HCT116 (cell line): ENCODE data around the gene RPS15A. TPM values are rescaled to one million over a fixed set of nuclear protein-coding genes. Genes with fewer than 3 reads are reported as not detected.

ENCODE experiments used
- ATAC-seq: fragments of 200-7000 bp; cut with Tn5 transposase; 2 replicates; pipeline ENCODE4 v1.9.1; 2020; ENCODE audit warnings: mild to moderate bottlenecking, moderate library complexity
- BruUV-seq: library from RNA; stranded (reverse); fragments of 400-500 nt; replicated peaks from 2 replicates; lab custom pipeline; 2021; lab: Mats Ljungman, UMichigan
- CTCF ChIA-PET: fragments of 300-600 bp; sonication (Branson Sonifier 250); formaldehyde crosslinking; loops from one replicate; lab custom pipeline; 2021; ENCODE audit warnings: antibody characterized with exemption; lab: Charles Lee
- POLR2A ChIA-PET: fragments of 300-600, 350-600 bp; sonication (Branson Sonifier 250); formaldehyde crosslinking; loops from one replicate; lab custom pipeline; 2021; ENCODE audit warnings: antibody characterized with exemption; lab: Charles Lee
- RAD21 ChIA-PET, 2 experiments: fragments of 300-600 bp; sonication (Branson Sonifier 250); formaldehyde crosslinking; loops; one replicate each; lab custom pipeline; 2023; ENCODE audit warnings: low total read pairs in 2 of 2; ENCODE audit not compliant: uncharacterized antibody in 2 of 2, unreplicated experiment in 2 of 2, low non-redundant PET in 1 of 2; lab: Charles Lee
- DNase-seq: peaks from one replicate; pipeline ENCODE4 v3.0.0-alpha.2; 2010; ENCODE audit warnings: low read depth, low spot score
- H2AFZ ChIP-seq: fragments of 200-600 bp; shearing (Covaris generic), sonication (generic); 2 replicates; pipeline ENCODE4 v1.6.1; 2017; ENCODE audit warnings: low read depth, mixed run types, mixed read lengths, antibody characterized with exemption, low read length; ENCODE audit not compliant: poor library complexity, severe bottlenecking
- H3K27ac ChIP-seq: 2 replicates; pipeline ENCODE4 v1.5.1; 2012; ENCODE audit warnings: low read depth, low read length
- H3K27me3 ChIP-seq: fragments of 200-600 bp; sonication (generic); 2 replicates; pipeline ENCODE4 v1.6.1; 2016; ENCODE audit warnings: mixed run types, low read length, mixed read lengths; ENCODE audit not compliant: insufficient read depth
- H3K36me3 ChIP-seq, 2 experiments: fragments of 200-500 bp in 1 of 2; fragments of 200-600 bp in 1 of 2; sonication (Bioruptor generic) in 1 of 2; sonication (generic) in 1 of 2; 2 replicates each; pipeline versions ENCODE4 v1.5.1 to v1.6.1; 2014 to 2016; ENCODE audit warnings: low read length in 2 of 2, inconsistent platforms in 1 of 2, mixed read lengths in 1 of 2, mixed run types in 1 of 2; ENCODE audit not compliant: insufficient read depth in 2 of 2, control insufficient read depth in 1 of 2
- H3K4me1 ChIP-seq, 2 experiments: fragments of 200-600 bp in 1 of 2; sonication (generic) in 1 of 2; 2 replicates each; pipeline versions ENCODE4 v1.5.1 to v1.6.1; 2012 to 2017; ENCODE audit warnings: low read length in 2 of 2, inconsistent platforms in 1 of 2, mild to moderate bottlenecking in 1 of 2, mixed read lengths in 1 of 2, mixed run types in 1 of 2, moderate library complexity in 1 of 2; ENCODE audit not compliant: insufficient read depth in 2 of 2, control insufficient read depth in 1 of 2
- H3K4me2 ChIP-seq: fragments of 200-600 bp; sonication (generic); 2 replicates; pipeline ENCODE4 v1.6.1; 2017; ENCODE audit warnings: mixed run types, low read length, mixed read lengths
- H3K4me3 ChIP-seq, 2 experiments: fragments of 200-600 bp in 1 of 2; sonication (generic) in 1 of 2; replicated peaks in 1 of 2; 2 replicates each; pipeline ENCODE4 v1.5.1; 2011 to 2016; ENCODE audit warnings: low read length in 2 of 2, control low read depth in 1 of 2, low read depth in 1 of 2, mild to moderate bottlenecking in 1 of 2, mixed read lengths in 1 of 2, mixed run types in 1 of 2
- H3K79me2 ChIP-seq: fragments of 200-600 bp; sonication (generic); 2 replicates; pipeline ENCODE4 v1.6.1; 2017; ENCODE audit warnings: mild to moderate bottlenecking, mixed run types, low read length, moderate library complexity, mixed read lengths; ENCODE audit not compliant: insufficient read depth
- H3K9ac ChIP-seq: fragments of 200-600 bp; sonication (generic); 2 replicates; pipeline ENCODE4 v1.6.1; 2016; ENCODE audit warnings: low read length, mixed read lengths
- H3K9me2 ChIP-seq: fragments of 200-600 bp; sonication (generic), shearing (Covaris generic); 2 replicates; pipeline ENCODE4 v1.6.1; 2017; ENCODE audit warnings: mixed run types, mild to moderate bottlenecking, moderate library complexity; ENCODE audit not compliant: insufficient read depth
- H3K9me3 ChIP-seq, 2 experiments: fragments of 200-500 bp in 1 of 2; fragments of 200-600 bp in 1 of 2; sonication (Bioruptor generic) in 1 of 2; sonication (generic) in 1 of 2; 2 replicates each; pipeline ENCODE4 v1.6.1; 2014 to 2017; ENCODE audit warnings: low read length in 2 of 2, mixed read lengths in 2 of 2, inconsistent platforms in 1 of 2, low read depth in 1 of 2, mild to moderate bottlenecking in 1 of 2, mixed run types in 1 of 2, moderate library complexity in 1 of 2; ENCODE audit not compliant: control insufficient read depth in 1 of 2, insufficient read depth in 1 of 2
- H4K20me1 ChIP-seq: fragments of 200-600 bp; sonication (generic), shearing (Covaris generic); 2 replicates; pipeline ENCODE4 v1.6.1; 2017; ENCODE audit warnings: mixed run types, mild to moderate bottlenecking, moderate library complexity; ENCODE audit not compliant: insufficient read depth
- CEBPB ChIP-seq: IDR thresholded peaks from 2 replicates; pipeline ENCODE4 v1.6.1; 2012; ENCODE audit warnings: low read depth
- EZH2phosphoT487 ChIP-seq: fragments of 200-600 bp; IDR thresholded peaks from 2 replicates; pipeline ENCODE4 v1.6.1; 2018; ENCODE audit warnings: antibody characterized with exemption, borderline replicate concordance
- POLR2A ChIP-seq: IDR thresholded peaks from 2 replicates; pipeline ENCODE4 v1.7.0; 2011; ENCODE audit warnings: borderline replicate concordance; ENCODE audit not compliant: insufficient read depth, insufficient read length; ENCODE audit errors: extremely low read depth
- POLR2AphosphoS5 ChIP-seq: IDR thresholded peaks from 2 replicates; pipeline ENCODE4 v1.6.1; 2011; ENCODE audit warnings: mild to moderate bottlenecking, low read depth, low read length, moderate library complexity
- SIN3A ChIP-seq: IDR thresholded peaks from 2 replicates; pipeline ENCODE4 v1.6.1; 2012; ENCODE audit warnings: low read depth
- intact Hi-C: fragments of 100-400 bp; cut with micrococcal nuclease; formaldehyde crosslinking; loops from 2 replicates; pipeline ENCODE4 v1.10.0; 2022
- total RNA-seq: library from RNA; stranded (reverse); gene quantifications from one replicate; pipeline ENCODE4 v1.2.1, GENCODE V29; 2021; ENCODE audit not compliant: unreplicated experiment
- TF ChIP-seq, protein P1 (sequence below): IDR thresholded peaks from 2 replicates; pipeline ENCODE4 v1.6.1; 2012
- TF ChIP-seq, protein P2 (sequence below): IDR thresholded peaks from 2 replicates; pipeline ENCODE4 v1.6.1; 2011; ENCODE audit warnings: mild to moderate bottlenecking, low read length, moderate library complexity; ENCODE audit not compliant: insufficient replicate concordance; ENCODE audit errors: extremely low read depth

RPS15A gene
- total RNA-seq, 1 experiment from 2014 or later = 1,686 TPM

DNA sequence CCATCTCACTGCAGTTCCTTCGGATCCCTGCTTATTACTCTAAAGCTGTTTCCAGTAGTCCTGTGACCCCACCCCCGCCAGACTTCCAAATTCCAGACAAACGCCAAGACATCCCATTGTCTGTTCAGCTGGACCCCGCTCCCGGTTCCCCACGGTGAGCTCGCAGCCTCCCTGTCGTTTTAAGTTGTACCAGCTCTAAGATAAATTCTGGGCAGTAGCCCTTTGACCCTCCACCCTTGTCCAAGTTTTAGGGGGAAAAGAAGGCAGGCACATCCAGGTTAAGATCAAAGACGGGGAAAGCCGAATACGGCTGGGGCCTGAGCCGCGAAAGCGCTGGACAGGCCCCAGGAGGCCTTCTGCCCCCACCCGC, 10.6 kb upstream of the RPS15A start:
- Histone ChIP-seq H3K4me2 (peak overlapping the region; percentile 83), H3K9me2 (no peaks in the 10 kb centered on the region; the same call in 1 of the 2 replicates), H3K9ac (peak overlapping the region; percentile 97), H4K20me1 (peaks cover 21% of the 10 kb centered on the region; the same call in 1 of the 2 replicates), H3K27me3 (no peaks in the 10 kb centered on the region), H3K4me1 (peaks cover 7 to 41% of the 10 kb centered on the region in 2 experiments; a peak in 3 of 4 replicates), H3K79me2 (peaks cover 56% of the 10 kb centered on the region), H3K9me3 (no peaks in the 10 kb centered on the region), H3K36me3 (peaks cover 17 to 37% of the 10 kb centered on the region in 2 experiments), H2AFZ (no peak overlapping the region), H3K27ac (peak overlapping the region; percentile 74), H3K4me3 (peak overlapping the region; percentile 92 to 94)
- ChIA-PET POLR2A (interaction anchor here (1.2 to 8.2 kb wide), 3 partner anchors 12 to 267 kb away, joined by 4 to 190 read pairs (median 11); partner anchors contain the start of genes COQ7 and RPS15A), CTCF (interaction anchor here (0.6 to 1.9 kb wide), 5 partner anchors 9 to 285 kb away, joined by 3 to 18 read pairs (median 4); partner anchors contain the start of gene RPS15A)
- DNase-seq = no peak
- no peak for ATAC-seq
- TF ChIP-seq POLR2A (no peak), EZH2phosphoT487 (no peak), SIN3A (no peak), CEBPB (no peak), POLR2AphosphoS5 (no peak)
- TF ChIP-seq, protein P1, sequence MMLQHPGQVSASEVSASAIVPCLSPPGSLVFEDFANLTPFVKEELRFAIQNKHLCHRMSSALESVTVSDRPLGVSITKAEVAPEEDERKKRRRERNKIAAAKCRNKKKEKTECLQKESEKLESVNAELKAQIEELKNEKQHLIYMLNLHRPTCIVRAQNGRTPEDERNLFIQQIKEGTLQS = no peak
- TF ChIP-seq, all 23 proteins: peak for 0
- intact Hi-C loops = loop anchor here (1.0 to 2.0 kb wide), 2 partner anchors 169 to 272 kb away; no protein-coding TSS in a partner anchor
- RAD21 ChIA-PET = no interaction called here
- BruUV-seq = no TSS peak

DNA sequence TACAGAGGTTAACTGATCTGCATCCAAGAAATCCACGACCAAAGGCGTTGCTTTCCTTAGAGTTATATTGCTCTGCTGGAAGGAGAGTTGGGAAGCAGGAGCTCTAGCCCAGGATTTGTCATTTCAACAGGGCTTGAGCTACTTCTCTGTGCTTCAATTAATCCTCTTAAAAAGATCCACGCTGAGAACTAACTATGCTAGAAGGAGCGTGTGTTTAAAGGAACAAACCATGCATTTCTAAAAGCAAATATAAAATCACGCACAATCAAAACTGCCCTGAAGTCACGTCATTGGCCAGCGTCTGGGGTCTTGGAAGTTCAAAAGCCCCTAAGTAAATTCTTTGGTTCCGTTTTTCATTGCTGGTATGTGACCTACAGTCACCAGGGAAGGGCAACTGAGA, 10.2 kb upstream of the RPS15A start:
- H3K27me3 ChIP-seq = no peaks in the 10 kb centered on the region
- ChIA-PET CTCF (no interaction called here), POLR2A (interaction anchor here (8.2 kb wide), 1 partner anchor 12 kb away, joined by 190 read pairs; the partner anchor contains the start of gene RPS15A), RAD21 (no interaction called here)
- H3K9me3 ChIP-seq = no peaks in the 10 kb centered on the region
- H3K9me2 ChIP-seq = no peaks in the 10 kb centered on the region; the same call in 1 of the 2 replicates
- H3K4me3 ChIP-seq = peak overlapping the region; percentile 92 to 94
- BruUV-seq = no TSS peak
- peaks cover 61% of the 10 kb centered on the region for H3K79me2 ChIP-seq
- TF ChIP-seq EZH2phosphoT487 = no peak
- TF ChIP-seq, protein P1 = no peak
- TF ChIP-seq, protein P2, sequence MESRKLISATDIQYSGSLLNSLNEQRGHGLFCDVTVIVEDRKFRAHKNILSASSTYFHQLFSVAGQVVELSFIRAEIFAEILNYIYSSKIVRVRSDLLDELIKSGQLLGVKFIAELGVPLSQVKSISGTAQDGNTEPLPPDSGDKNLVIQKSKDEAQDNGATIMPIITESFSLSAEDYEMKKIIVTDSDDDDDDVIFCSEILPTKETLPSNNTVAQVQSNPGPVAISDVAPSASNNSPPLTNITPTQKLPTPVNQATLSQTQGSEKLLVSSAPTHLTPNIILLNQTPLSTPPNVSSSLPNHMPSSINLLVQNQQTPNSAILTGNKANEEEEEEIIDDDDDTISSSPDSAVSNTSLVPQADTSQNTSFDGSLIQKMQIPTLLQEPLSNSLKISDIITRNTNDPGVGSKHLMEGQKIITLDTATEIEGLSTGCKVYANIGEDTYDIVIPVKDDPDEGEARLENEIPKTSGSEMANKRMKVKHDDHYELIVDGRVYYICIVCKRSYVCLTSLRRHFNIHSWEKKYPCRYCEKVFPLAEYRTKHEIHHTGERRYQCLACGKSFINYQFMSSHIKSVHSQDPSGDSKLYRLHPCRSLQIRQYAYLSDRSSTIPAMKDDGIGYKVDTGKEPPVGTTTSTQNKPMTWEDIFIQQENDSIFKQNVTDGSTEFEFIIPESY = no peak
- ATAC-seq (no peak), DNase-seq (no peak)
- H2AFZ ChIP-seq = no peak overlapping the region
- H3K4me2 ChIP-seq = peak overlapping the region; percentile 83
- peak overlapping the region; percentile 74; the same call in 1 of the 2 replicates for H3K27ac ChIP-seq
- intact Hi-C loops = loop anchor here (2.0 kb wide), 1 partner anchor 273 kb away; no protein-coding TSS in a partner anchor
- peaks cover 21 to 42% of the 10 kb centered on the region in 2 experiments for H3K36me3 ChIP-seq
- H4K20me1 ChIP-seq = peaks cover 26% of the 10 kb centered on the region; the same call in 1 of the 2 replicates
- H3K4me1 ChIP-seq = peaks cover 7 to 41% of the 10 kb centered on the region in 2 experiments; a peak in 3 of 4 replicates
- peak overlapping the region; percentile 97 for H3K9ac ChIP-seq
